Dermis microvascular lymphatic vessel endothelial cell (primary cell): ENCODE results near the gene FGD6. TPM values are rescaled to one million over a fixed set of nuclear protein-coding genes. Genes with fewer than 3 reads are reported as not detected.
"Not testable (repeated sequence)": the region's sequence is repeated elsewhere in the genome, so short reads cannot be mapped to it uniquely, and the experiment has no call there.

Source experiments
- DNase-seq, 2 donors: peaks; one replicate each; pipeline versions ENCODE4 v3.0.0 to v3.0.0-alpha.2; 2010; ENCODE audit warnings: low read depth in 2 of 2
- total RNA-seq: library from RNA; depleted of rRNA; stranded (reverse); fragments of >200 nt; gene quantifications from 2 replicates; pipeline ENCODE4 v1.2.1, GENCODE V29; 2014

Gene FGD6
- total RNA-seq, 1 donor from 2014 or later = 11.0 TPM

DNA sequence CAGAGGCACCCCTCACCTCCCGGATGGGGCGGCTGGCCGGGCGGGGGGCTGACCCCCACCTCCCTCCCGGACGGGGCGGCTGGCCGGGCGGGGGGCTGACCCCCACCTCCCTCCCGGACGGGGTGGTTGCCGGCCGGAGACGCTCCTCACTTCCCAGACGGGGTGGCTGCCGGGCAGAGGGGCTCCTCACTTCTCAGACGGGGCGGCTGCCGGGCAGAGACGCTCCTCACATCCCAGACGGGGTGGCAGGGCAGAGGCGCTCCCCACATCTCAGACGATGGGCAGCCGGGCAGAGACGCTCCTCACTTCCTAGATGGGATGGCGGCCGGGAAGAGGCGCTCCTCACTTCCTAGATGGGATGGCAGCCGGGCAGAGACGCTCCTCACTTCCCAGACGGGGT lies 18.4 kb upstream of the FGD6 start:
- DNase-seq = not testable (repeated sequence)

- DNase-seq = not testable (repeated sequence)
These were observed 16.9 kb upstream of the FGD6 start for GRCh38 chr12:95234187-95234586.

DNA sequence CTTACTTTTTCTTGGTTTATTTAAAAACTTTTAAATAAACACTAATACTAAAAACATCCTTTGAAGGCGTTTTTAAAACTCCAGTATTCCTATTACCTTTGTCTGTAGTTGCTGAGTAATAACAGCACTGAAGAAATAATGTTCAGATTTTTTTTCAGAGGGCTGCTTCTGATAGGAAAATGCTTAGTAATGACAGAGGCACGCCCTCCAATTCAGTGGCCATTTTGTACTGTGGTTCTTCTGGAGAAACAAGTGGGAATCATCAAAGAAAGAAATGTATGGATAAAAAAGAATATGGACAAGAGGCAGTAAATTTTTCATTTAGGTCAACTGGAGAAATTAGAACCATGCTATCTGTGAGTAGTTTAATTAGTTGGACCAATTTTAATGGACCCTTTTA lies 13.9 kb upstream of the FGD6 start:
- peak in 1 of 2 donors; percentile 71 for DNase-seq

DNA sequence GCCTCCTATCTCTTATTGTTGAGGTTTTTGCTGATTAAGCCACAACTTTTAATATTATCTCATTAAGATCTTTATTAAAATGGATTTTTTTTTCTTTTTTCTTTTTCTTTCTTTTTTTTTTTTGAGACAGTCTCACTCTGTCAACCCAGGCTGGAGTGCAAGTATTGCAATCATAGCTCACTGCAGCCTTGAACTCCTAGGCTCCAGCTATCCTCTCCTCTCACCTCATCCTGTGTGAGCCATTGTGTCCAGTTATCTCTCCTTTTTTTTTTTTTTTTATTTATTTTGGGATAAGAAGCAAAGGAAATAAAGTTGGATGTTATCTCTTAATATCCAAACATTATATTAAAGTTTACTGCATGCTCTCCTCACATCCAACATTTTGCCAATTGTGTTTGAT lies 13.0 kb upstream of the FGD6 start:
- no peak for DNase-seq

- DNase-seq = no peak
These were observed 12.4 kb upstream of the FGD6 start for GRCh38 chr12:95229636-95230035.

DNA sequence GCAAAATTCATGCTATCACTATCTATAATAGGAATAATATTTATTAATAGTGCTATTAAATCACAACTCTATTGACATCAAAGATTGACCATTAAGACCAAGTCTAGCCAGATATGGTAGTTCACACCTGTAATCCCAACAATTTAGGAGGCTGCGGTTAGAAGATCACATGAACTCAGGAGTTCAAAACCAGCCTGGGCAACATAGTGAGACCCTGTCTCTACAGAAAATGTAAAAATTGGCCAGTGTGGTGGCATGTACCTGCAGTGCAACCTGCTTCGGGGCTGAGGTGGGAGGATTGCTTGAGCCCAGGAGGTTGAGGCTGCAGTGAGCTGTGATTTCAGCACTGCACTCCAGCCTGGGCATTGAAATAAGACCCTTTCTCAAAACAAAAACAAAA lies 11.3 kb upstream of the FGD6 start:
- DNase-seq = no peak

DNA sequence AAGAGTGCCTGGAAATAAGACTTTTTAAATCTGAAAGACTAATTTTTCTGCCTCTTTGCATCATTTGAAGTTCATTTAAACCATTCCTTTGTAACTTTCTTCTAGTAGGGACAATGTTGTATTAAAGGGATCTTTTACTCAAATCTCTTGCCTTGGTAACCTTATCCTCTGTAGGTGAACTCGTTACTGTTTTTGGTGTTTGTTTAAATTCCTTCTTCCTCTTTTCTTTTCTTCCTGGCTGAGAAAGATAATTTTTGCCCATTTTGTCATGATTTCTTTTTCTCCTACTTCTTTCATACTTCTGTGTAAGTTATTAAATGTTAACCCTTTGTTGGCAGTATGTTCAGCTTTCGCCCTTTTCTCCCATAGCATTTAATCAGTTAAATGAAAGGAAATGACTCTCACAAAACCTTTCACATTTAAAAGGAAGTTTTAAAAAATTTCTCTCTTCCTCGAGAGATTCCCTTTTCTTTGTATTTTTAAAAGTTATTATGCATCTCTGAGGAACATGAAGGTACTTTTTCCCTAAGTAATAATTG lies 10.6 kb upstream of the FGD6 start:
- no peak for DNase-seq

- no peak for DNase-seq
These were observed 8.5 kb upstream of the FGD6 start for GRCh38 chr12:95225645-95226212.

DNA sequence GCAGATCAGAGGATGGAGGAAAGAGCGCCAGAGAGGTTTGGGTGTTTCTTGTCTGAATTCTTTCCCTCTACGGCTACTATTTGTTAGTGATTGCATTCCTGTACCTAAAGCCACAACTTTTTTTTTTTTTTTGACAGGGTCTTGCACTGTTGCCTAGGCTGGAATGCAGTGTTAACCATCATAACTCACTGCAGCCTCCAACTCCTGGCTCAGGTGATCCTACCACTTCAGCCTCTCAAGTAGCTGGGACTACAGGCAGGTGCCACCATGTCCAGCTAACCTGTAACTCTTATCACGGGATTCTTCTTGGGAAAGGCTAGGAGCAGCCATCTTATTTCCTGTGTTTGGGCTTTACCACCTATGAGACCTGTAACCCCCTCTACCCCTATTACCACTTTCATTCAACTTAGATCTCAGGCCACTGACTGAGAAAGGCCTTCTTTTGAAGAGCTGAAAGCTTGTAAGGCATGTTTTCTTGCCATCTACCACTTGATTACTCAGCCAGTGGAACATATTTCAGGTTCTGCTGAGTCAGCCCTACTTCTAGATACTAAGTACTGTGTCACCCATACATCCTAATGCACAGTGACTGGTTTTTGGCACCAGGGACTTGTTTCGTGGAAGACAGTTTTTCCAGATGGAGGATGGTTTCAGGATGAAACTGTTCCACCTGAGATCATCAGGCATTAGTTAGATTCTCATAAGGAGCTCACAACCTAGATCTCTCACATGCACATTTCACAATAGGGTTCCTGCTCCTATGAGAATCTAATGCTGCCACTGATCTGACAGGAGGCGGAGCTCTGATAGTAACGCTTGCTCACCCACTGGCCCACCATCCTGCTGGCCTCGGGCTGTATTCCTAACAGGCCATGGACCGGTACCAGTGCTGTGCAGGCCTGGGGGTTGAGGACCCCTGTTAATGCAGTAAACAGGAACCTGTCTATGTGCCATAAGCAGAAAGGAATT lies 7.2 kb upstream of the FGD6 start:
- DNase-seq = no peak

DNA sequence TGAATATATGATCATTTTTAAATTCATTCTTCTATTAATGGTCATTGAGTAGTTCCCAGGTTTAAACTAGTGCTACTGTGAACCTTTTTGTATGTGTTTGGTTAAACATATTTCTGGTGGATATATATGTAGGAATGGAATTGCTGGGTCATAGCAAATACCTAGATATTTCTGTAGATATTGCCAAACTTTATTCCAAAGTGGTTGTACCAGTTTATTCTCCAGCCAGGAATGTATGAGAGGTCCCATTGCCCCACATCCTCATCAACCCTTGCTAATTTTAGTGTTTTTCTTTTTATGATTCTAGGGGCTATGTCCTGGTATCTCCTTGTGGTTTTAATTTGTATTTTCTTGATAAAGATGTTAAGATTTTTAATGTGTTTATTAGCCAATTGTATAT lies 3.5 kb upstream of the FGD6 start:
- no peak for DNase-seq

DNA sequence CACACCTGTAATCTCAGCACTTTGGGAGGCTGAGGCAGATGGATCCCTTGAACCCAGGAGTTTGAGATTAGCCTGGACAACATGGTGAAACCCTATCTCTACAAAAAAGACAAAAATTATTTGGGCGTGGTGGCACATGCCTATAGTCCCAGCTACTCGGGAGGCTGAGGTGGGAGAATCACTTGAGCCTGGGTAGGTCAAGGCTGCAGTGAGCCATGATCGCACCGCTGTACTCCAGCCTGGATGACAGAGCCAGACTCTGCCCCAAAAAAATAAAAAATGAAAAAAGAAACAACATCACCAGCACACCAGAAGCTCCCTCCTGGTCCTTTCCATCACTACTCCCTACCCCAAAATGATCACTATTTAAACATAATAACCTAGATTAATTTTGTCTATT lies 2.9 kb upstream of the FGD6 start:
- no peak for DNase-seq

GRCh38 chr12:95218150-95219133 lies 1.2 kb upstream of the FGD6 start:
- DNase-seq = peak; percentile 69 to 85

DNA sequence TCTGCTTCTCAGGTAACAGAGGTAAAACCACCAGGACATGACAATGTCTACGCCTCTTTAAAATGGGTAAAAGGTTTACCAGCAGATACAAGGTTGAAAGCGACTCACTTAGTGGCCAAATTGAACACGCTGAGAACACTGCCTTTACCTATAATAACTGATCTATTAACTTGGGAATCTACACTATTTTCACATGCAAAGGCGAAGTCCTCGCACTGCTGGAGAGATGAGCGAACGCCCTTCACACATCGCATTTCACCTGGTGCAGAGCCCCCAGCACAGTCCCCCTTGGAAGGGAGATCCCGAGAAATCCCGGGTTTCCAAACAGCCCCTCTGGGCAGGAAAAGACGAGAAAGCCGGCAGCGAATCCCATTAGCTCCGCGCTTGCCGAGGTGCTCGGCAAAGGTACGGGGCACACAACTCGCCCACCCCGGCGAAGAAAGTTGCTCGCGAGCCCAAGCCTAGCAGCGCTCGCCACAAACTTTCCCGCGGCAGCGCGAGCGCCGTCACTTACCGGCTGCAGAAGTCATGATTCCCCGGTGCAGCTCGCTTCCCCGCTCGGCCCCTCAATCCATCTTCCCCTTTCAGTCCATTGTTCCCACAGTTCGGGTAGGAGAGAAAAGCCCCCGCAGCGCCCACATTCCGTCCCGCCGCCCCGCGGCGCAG lies 423 bp downstream of the FGD6 start:
- no peak for DNase-seq

- DNase-seq = peak in 1 of 2 donors; percentile 78
These were observed 1.3 kb downstream of the FGD6 start for GRCh38 chr12:95215949-95216348.

DNA sequence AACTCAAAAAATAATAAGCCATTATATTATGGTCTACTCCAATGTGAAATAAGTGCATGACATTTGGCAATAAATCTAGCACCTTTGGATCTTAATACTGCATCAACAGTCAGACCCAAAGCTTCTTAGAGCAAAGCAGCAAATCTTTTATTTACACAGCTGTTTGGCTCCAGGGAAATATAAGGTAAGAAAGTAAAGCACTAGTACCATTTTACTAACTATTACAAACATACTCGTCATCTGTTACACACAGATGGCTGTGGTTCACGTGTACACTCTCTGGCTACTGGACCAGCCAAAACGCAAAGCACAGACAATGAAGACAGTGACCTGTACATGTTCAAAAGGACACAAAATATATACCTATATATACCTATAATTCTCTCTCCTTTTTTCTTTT lies 2.8 kb downstream of the FGD6 start:
- DNase-seq = peak in 1 of 2 donors; percentile 37

GRCh38 chr12:95213928-95214327 lies 3.3 kb downstream of the FGD6 start:
- no peak for DNase-seq

DNA sequence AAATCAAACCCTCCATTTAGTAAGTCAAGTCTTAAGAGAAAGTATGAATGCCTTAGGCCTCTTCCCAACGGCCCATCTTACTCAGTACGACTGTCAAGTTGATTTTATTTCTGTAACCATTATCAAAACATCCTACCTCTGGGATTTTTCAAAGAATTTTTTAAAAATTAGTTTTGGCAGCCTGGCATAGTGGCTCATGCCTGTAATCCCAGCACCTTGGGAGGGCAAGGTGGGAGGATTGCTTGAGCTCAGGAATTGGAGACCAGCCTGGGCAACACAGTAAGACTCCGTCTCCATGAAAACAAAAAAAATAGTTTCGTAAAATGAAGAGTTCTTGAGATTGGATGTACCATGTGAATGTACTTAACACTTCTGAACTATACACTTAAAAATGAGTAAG lies 4.1 kb downstream of the FGD6 start:
- DNase-seq = no peak

DNA sequence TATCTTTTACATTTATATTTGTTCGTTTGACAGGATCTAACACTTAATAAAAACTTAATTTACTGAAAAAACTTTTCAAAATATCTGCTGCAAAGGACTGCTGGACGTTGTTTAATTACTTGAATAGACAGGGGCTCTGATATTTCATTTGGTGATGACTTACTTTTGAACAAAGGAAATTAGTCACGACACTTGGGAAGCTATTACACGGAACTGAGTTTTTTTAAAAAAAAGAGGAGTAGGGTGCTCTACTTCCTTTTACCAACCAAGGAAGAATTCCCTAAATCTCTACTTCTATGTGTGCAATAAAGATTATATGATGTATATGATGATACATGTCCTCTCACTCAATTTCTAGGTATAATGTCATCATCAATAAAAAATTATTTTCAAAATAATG lies 4.7 kb downstream of the FGD6 start:
- peak in 1 of 2 donors; percentile 46 for DNase-seq

GRCh38 chr12:95208678-95209077 lies 8.6 kb downstream of the FGD6 start:
- DNase-seq = no peak

GRCh38 chr12:95207407-95207806 lies 9.9 kb downstream of the FGD6 start:
- no peak for DNase-seq

GRCh38 chr12:95206916-95207315 lies 10.4 kb downstream of the FGD6 start:
- no peak for DNase-seq
